ENCODE measurements around the gene FHIT. TPM values are rescaled to one million over a fixed set of nuclear protein-coding genes. Genes with fewer than 3 reads are reported as not detected.

FHIT gene
- total RNA-seq, 1 donor from 2014 or later, result 16.6 TPM

GRCh38 chr3:59788133-59788532, 1463.1 kb downstream of the FHIT start:
- no peak for DNase-seq (ENCODE audit: low spot score)
- intact Hi-C loops (cut with DNase I), result no loop called here

GRCh38 chr3:59786374-59786773, 1464.9 kb downstream of the FHIT start:
- DNase-seq (ENCODE audit: low spot score), result no peak
- intact Hi-C loops (cut with DNase I), result no loop called here

DNA sequence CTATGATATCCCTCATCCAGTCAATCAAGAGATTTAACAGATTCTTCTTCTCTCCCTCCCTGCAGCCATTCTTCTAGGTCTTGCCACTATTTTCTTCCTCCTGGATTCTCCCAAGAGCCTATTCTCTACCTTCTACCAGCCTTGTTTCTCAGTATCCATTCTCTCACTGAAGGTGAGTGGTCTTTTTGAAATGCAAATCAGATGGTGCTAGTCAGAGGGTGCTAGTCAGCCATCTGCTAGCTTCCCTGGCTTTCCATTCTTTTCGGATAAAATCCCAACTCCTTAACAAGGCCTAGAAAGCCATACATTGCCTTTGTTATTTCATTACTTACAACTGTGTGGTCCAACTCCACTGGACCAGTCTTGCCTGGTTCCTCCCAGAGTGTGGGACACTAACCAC, 1467.1 kb downstream of the FHIT start:
- intact Hi-C loops (cut with DNase I), result no loop called here
- DNase-seq (ENCODE audit: low spot score), result no peak

DNA sequence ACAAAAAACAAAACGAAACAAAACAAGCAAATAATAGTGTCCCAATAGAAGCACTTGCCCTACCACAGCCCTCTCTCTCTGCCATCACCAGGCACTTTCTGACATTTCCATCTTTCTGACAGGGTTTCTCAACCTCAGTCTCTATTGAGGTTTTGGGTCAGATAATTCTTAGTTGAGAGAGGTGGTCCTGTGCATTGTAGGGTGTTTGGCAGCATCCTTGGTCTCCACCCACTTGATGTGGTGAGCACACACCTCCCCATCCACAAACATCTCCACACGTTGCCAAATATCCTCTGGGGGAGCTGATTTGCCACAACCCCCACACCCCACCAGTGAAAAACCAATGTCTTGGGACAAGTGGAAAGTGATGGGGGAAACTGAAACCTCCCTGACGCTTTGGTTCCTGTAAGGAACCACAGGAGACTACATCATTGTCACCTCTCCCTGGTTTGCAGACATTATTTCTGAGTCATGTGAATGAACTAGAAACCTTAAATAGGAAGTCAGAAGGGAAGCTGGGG, 1467.7 kb downstream of the FHIT start:
- no peak for DNase-seq (ENCODE audit: low spot score)
- intact Hi-C loops (cut with DNase I), result no loop called here

DNA sequence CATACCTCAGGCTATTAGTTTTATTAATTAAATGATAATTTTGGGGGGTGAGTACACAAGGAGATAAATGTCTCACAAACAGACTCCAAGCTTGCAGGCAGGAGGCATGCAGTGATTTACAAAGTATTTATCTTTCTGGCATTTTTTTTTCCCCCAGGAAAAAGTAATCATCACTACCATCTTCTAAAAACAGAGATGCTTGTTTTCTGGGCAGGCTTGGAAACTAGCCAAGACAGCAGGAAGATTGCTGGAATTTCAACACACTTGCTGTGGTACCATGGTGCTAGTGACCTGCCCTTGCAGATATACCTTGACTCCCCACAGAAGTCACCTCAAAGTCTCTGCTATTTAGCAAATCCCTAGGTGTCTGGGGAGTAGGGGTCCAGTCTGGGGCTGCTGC, 1468.6 kb downstream of the FHIT start:
- intact Hi-C loops (cut with DNase I), result no loop called here
- DNase-seq (ENCODE audit: low spot score), result no peak

GRCh38 chr3:59780209-59780608, 1471.0 kb downstream of the FHIT start:
- intact Hi-C loops (cut with DNase I), result no loop called here
- DNase-seq (ENCODE audit: low spot score), result no peak

- no peak for DNase-seq (ENCODE audit: low spot score)
Observed at GRCh38 chr3:59779260-59779659, 1472.0 kb downstream of the FHIT start.

GRCh38 chr3:59777667-59778077, 1473.6 kb downstream of the FHIT start:
- intact Hi-C loops (cut with DNase I), result no loop called here
- no peak for DNase-seq (ENCODE audit: low spot score)

More at GRCh38 chr3:59779260-59779659, 1472.0 kb downstream of the FHIT start:
- intact Hi-C loops (cut with DNase I), result no loop called here

- intact Hi-C loops (cut with DNase I), result no loop called here
- DNase-seq (ENCODE audit: low spot score), result no peak
Observed at GRCh38 chr3:59777066-59777465, 1474.2 kb downstream of the FHIT start.

DNA sequence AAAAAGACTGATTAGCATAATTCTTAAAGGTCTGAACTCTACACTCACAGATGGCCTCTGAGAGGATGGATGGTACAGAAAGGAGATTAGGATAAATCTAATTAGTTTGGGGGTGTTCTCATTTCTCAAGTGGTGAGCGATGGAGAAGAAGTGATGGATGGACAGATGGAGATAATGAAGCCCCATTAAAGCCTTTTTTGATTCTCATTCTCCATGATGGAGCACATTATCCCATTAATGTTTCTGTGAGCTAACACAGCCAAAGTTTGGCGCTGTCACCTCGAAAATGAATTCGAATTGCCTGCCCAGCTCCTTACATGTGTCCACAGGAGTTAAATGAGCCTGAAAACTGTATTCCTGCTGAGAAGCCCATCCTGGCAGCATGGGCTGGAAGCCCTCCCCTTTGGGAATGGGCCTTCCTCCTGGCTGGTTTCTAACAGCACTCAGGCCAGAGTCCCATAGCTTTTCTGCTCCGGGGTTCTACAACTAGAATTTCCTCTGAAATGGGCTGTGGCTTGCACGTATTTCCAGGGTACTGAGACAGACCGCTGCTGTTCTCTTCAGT, 1475.4 kb downstream of the FHIT start:
- DNase-seq (ENCODE audit: low spot score), result no peak
- intact Hi-C loops (cut with DNase I), result no loop called here

DNA sequence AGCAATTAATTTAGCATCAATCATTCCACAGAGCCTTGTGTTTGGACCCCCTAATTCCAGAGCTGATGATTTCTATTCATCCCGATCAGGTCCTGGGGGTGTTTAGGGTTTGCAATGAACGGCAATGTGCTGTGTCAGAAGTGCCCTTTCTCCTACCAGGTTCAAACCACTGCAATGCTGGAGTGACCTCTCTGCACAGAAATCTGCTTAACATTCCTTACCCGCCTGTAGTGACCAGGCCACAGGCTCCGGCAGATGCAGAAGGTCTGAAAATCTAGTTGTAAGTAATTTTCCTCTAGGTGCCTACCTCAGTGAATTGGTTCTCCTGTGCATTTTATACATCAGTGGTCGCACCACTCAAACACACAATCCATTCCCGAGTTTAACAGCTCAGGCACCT, 1476.1 kb downstream of the FHIT start:
- intact Hi-C loops (cut with DNase I), result no loop called here
- DNase-seq (ENCODE audit: low spot score), result no peak

GRCh38 chr3:59774634-59775033, 1476.6 kb downstream of the FHIT start:
- no peak for DNase-seq (ENCODE audit: low spot score)
- intact Hi-C loops (cut with DNase I), result no loop called here

GRCh38 chr3:59774000-59774399, 1477.3 kb downstream of the FHIT start:
- intact Hi-C loops (cut with DNase I), result no loop called here
- no peak for DNase-seq (ENCODE audit: low spot score)

DNA sequence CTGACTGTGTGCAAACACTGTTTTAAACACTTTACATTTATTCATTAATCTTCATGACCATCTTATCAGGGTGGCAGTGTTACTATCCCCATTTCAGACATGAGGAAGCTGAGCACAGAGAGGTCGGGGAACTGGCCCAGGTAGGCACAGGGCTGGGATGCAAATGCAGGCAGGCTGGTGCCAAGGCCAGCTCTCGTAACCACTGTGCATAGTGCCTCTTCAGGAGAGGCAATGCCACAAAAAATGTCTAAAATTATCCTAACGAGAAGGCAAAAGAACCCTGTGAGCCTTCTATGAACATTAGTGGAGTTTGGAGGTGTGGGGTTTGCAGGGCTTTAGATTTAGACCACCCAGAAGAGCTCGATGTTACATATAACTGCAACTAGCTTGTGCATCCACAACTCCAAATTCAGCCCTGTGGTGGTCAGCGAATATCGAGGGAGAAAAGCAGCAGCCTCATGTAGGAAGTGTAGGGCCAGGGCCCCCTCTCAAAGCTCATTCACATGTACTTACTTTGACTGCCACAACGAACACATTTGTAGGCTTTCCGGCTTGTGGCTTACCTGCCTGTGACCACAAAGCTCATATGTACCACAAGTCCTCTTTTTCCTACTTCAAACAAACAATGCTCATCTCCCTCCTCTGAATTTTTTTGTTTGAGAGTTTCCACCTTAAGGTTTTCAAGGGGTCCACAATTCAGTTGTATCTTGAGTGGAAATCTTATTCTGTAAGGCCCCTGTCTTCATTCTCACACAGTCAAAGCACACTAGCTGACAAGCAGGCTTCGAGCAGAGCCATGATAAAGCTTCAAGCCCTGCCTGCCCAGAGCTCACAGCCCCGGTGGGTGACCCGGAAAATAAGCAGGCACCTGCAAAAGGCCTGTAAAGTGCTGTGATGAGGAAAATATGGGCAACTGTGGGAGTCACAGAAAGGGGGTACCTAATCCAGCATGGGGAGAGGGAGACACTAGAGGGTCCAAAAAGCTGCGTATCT, 1478.5 kb downstream of the FHIT start:
- intact Hi-C loops (cut with DNase I), result no loop called here
- DNase-seq (ENCODE audit: low spot score), result no peak

GRCh38 chr3:59771768-59772181, 1479.5 kb downstream of the FHIT start:
- no peak for DNase-seq (ENCODE audit: low spot score)
- intact Hi-C loops (cut with DNase I), result no loop called here

- intact Hi-C loops (cut with DNase I), result no loop called here
- DNase-seq (ENCODE audit: low spot score), result no peak
Observed at GRCh38 chr3:59769127-59769750, 1482.0 kb downstream of the FHIT start.

DNA sequence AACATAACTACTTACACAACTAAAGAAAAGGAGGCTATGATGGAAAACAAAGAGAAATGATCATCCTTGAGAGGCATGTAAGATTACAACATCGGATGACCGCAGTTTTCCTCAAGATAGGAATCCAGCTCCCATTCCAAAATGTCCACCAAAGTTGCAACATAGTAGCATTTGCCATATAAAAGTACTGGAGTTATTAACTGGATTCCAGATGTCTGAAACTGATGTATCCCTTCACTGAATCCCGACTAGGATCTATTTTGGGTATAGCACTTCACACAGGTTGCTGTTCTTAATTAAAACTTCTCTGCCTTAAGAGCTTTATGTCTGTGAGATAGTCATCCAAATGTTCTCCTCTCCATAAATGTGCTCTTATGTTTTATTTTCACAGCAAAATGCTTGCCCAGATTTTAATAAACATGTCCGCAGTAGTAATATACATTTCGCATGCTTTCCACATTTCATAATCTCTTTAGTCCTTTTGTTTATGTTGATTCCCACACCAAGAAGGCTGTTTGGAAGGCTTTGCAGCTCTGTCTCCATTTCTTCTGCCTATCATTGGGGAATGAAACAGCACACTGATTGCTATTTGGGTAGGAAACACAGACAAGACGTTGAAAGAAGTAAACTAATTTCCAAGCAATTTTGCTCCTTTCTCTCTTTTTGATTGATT, 1484.9 kb downstream of the FHIT start:
- intact Hi-C loops (cut with DNase I), result no loop called here
- no peak for DNase-seq (ENCODE audit: low spot score)

DNA sequence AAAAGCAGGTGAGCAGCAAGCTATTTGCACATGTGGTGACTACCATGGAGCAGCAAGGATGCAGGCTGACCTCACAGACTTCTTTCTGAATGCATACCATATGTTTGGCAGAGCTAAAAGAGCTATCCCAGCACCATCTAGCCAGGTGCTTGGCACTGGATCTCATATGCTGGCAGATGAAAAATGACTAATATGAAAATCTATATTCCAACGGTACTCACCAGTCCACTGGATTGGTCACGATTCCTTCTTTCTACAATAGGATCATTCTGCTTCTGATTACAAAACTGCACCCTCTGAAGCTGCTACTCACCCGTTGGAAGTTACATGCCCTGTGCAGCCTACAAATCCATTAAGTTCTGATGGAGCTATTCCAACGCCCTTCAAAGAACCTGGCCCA, 1487.1 kb downstream of the FHIT start:
- intact Hi-C loops (cut with DNase I), result no loop called here
- no peak for DNase-seq (ENCODE audit: low spot score)

GRCh38 chr3:59762941-59763340, 1488.3 kb downstream of the FHIT start:
- intact Hi-C loops (cut with DNase I), result no loop called here
- no peak for DNase-seq (ENCODE audit: low spot score)
